HepG2 (cell line): ENCODE measurements around the gene KRTAP5-9. TPM values are rescaled to one million over a fixed set of nuclear protein-coding genes. Genes with fewer than 3 reads are reported as not detected.

Source experiments
- ADNP ChIP-seq: sonication (generic); formaldehyde crosslinking; IDR thresholded peaks from 2 replicates; pipeline ENCODE4 v1.4.0; 2020; ENCODE audit warnings: missing genetic modification reagents
- EEA1 ChIP-seq: sonication (generic); formaldehyde crosslinking; IDR thresholded peaks from 2 replicates; pipeline ENCODE4 v1.5.1; 2020; ENCODE audit warnings: mild to moderate bottlenecking, missing genetic modification reagents, borderline replicate concordance
- FLYWCH1 ChIP-seq: sonication (generic); formaldehyde crosslinking; IDR thresholded peaks from 2 replicates; pipeline ENCODE4 v1.8.1; 2023; ENCODE audit warnings: mild to moderate bottlenecking, missing genetic modification reagents
- FOXJ3 ChIP-seq: sonication (generic); formaldehyde crosslinking; IDR thresholded peaks from 2 replicates; pipeline ENCODE4 v1.4.0; 2020; ENCODE audit warnings: missing genetic modification reagents, mild to moderate bottlenecking, borderline replicate concordance
- FOXP1 ChIP-seq, 2 experiments: fragments of 450-650 bp in 1 of 2; IDR thresholded peaks; 2 replicates each; pipeline ENCODE4 v1.6.1; 2017 to 2018; ENCODE audit warnings: antibody characterized with exemption in 1 of 2
- HMG20A ChIP-seq: IDR thresholded peaks from 2 replicates; pipeline ENCODE4 v1.6.1; 2016; ENCODE audit warnings: borderline replicate concordance
- HMG20B ChIP-seq: conservative IDR thresholded peaks from 2 replicates; pipeline ENCODE4 v1.6.1; 2016; ENCODE audit warnings: missing genetic modification reagents, missing compliant biosample characterization
- HNF4G ChIP-seq, 2 experiments: sonication (generic) in 1 of 2; formaldehyde crosslinking in 1 of 2; IDR thresholded peaks; 2 replicates each; pipeline versions ENCODE4 v1.4.0 to v1.6.1; 2011 to 2020; ENCODE audit warnings: borderline replicate concordance in 2 of 2, low read depth in 2 of 2, mild to moderate bottlenecking in 2 of 2, low read length in 1 of 2, missing genetic modification reagents in 1 of 2, moderate library complexity in 1 of 2
- HNRNPH1 ChIP-seq: fragments of 200-400 bp; formaldehyde crosslinking; optimal IDR thresholded peaks from 2 replicates; pipeline ENCODE3; 2017; ENCODE audit warnings: mild to moderate bottlenecking, low read depth, low read length
- IKZF1 ChIP-seq: fragments of 450-650 bp; IDR thresholded peaks from 2 replicates; pipeline ENCODE4 v1.7.1; 2016
- IRX3 ChIP-seq: sonication (generic); formaldehyde crosslinking; IDR thresholded peaks from 2 replicates; pipeline ENCODE4 v1.8.1; 2023; ENCODE audit warnings: mild to moderate bottlenecking, low read depth, missing genetic modification reagents, borderline replicate concordance
- MAF1 ChIP-seq: sonication (generic); formaldehyde crosslinking; IDR thresholded peaks from 2 replicates; pipeline ENCODE4 v1.5.0; 2020; ENCODE audit warnings: missing genetic modification reagents, borderline replicate concordance
- MXD3 ChIP-seq: IDR thresholded peaks from 2 replicates; pipeline ENCODE4 v1.6.1; 2016; ENCODE audit warnings: mild to moderate bottlenecking, missing biosample characterization, missing genetic modification reagents
- NCOR1 ChIP-seq: fragments of 200-600 bp; sonication (generic); IDR thresholded peaks from 2 replicates; pipeline ENCODE4 v1.7.0; 2017; ENCODE audit warnings: antibody characterized with exemption, low read length, borderline replicate concordance
- NFAT5 ChIP-seq: sonication (generic); formaldehyde crosslinking; IDR thresholded peaks from 2 replicates; pipeline ENCODE4 v1.4.0; 2020; ENCODE audit warnings: missing genetic modification reagents
- RELA ChIP-seq: sonication (generic); formaldehyde crosslinking; IDR thresholded peaks from 2 replicates; pipeline ENCODE4 v1.4.0; 2020; ENCODE audit warnings: missing genetic modification reagents
- RXRB ChIP-seq: IDR thresholded peaks from 2 replicates; pipeline ENCODE4 v1.6.1; 2016; ENCODE audit warnings: borderline replicate concordance, missing genetic modification reagents, missing compliant biosample characterization
- SP5 ChIP-seq: IDR thresholded peaks from 2 replicates; pipeline ENCODE4 v1.6.1; 2016; ENCODE audit warnings: low read depth, borderline replicate concordance
- TEAD3 ChIP-seq: optimal IDR thresholded peaks from 2 replicates; pipeline ENCODE3; 2016; ENCODE audit warnings: borderline replicate concordance
- ZFAT ChIP-seq: sonication (generic); formaldehyde crosslinking; conservative IDR thresholded peaks from 2 replicates; pipeline ENCODE4 v1.8.1; 2023; ENCODE audit warnings: missing genetic modification reagents, inconsistent platforms
- ZMYM3 ChIP-seq: sonication (generic); formaldehyde crosslinking; IDR thresholded peaks from 2 replicates; pipeline ENCODE4 v1.5.1; 2020; ENCODE audit warnings: mild to moderate bottlenecking, missing genetic modification reagents
- ZNF121 ChIP-seq: sonication (generic); formaldehyde crosslinking; IDR thresholded peaks from 2 replicates; pipeline ENCODE4 v1.5.0; 2020; ENCODE audit warnings: mild to moderate bottlenecking, missing genetic modification reagents
- ZNF282 ChIP-seq: fragments of 450-650 bp; IDR thresholded peaks from 2 replicates; pipeline ENCODE4 v1.6.1; 2018; ENCODE audit not compliant: partially characterized antibody
- ZNF350 ChIP-seq: sonication (generic); formaldehyde crosslinking; IDR thresholded peaks from 2 replicates; pipeline ENCODE4 v1.4.0; 2020; ENCODE audit warnings: mild to moderate bottlenecking, low read depth, missing genetic modification reagents, borderline replicate concordance
- ZNF414 ChIP-seq: sonication (generic); formaldehyde crosslinking; IDR thresholded peaks from 2 replicates; pipeline ENCODE4 v1.5.0; 2020; ENCODE audit warnings: missing genetic modification reagents
- ZNF543 ChIP-seq: sonication (generic); formaldehyde crosslinking; IDR thresholded peaks from 2 replicates; pipeline ENCODE4 v1.4.0; 2020; ENCODE audit warnings: mild to moderate bottlenecking, missing genetic modification reagents
- ZNF75D ChIP-seq: sonication (generic); formaldehyde crosslinking; IDR thresholded peaks from 2 replicates; pipeline ENCODE4 v1.8.1; 2023; ENCODE audit warnings: missing genetic modification reagents, mild to moderate bottlenecking, borderline replicate concordance
- polyA plus RNA-seq, 8 experiments: library from polyadenylated mRNA; depleted of rRNA in 3 of 8; stranded (reverse) in 7 of 8; unstranded in 1 of 8; fragments of >200 nt; fragmentation: Illumina TruSeq in 4 of 8; extraction: Trizol in 4 of 8; gene quantifications; 2 replicates each; pipeline versions ENCODE4 v1.2.1 to v1.2.3, GENCODE V29; 2011 to 2016; ENCODE audit warnings: low read depth in 4 of 8, missing spikeins in 1 of 8, mixed read lengths in 1 of 8; ENCODE audit not compliant: insufficient read depth in 1 of 8
- total RNA-seq, 5 experiments: library from RNA; depleted of rRNA; stranded (reverse); fragments of >200 nt; fragmentation: Illumina TruSeq; extraction: Trizol; gene quantifications; 2 replicates each; pipeline ENCODE4 v1.2.3, GENCODE V29; 2016; ENCODE audit warnings: low read depth in 1 of 5

The KRTAP5-9 gene
- total and polyA plus RNA-seq, 2 of the 13 experiments (the other 11 are each of a cell fraction or from before 2014, with no cell fraction given): 0.09 TPM; not detected in 1

GRCh38 chr11:71525938-71526495 lies 22.2 kb upstream of the KRTAP5-9 start (continued):
- TF ChIP-seq ZNF350 (CRISPR knock-in tag) (no peak), RXRB (CRISPR knock-in tag) (0 out of 2 replicates have a peak, but pooled peaks have one; percentile 63), MAF1 (CRISPR knock-in tag) (no peak), RELA (no peak), ZNF543 (CRISPR knock-in tag) (no peak), ADNP (CRISPR knock-in tag) (no peak), TEAD3 (CRISPR knock-in tag) (peak; percentile 55), ZNF282 (no peak), HNRNPH1 (no peak), HNF4G (IDR thresholded peaks at IDR 0.05; ENCODE audit: borderline replicate concordance, low read depth, low read length) (peak; percentile 72), HNF4G (CRISPR knock-in tag; IDR thresholded peaks at IDR 0.05; ENCODE audit: borderline replicate concordance, low read depth) (no peak; the same call in 1 of the 2 replicates), FOXJ3 (no peak), HMG20A (peak; percentile 82; the same call in 1 of the 2 replicates), IRX3 (no peak), IKZF1 (no peak), FOXP1 (IDR thresholded peaks at IDR 0.05) (no peak), FOXP1 (CRISPR knock-in tag; IDR thresholded peaks at IDR 0.05) (peak; percentile 72), ZFAT (CRISPR knock-in tag) (no peak), FLYWCH1 (no peak), ZNF75D (CRISPR knock-in tag) (no peak), ZMYM3 (CRISPR knock-in tag) (no peak), SP5 (no peak), EEA1 (CRISPR knock-in tag) (no peak), MXD3 (no peak), HMG20B (CRISPR knock-in tag) (no peak), ZNF414 (CRISPR knock-in tag) (no peak), NFAT5 (CRISPR knock-in tag) (no peak), NCOR1 (peak; percentile 76), ZNF121 (CRISPR knock-in tag) (no peak)
